ENCODE measurements around the gene ATG16L1. TPM values are rescaled to one million over a fixed set of nuclear protein-coding genes. Genes with fewer than 3 reads are reported as not detected.

The ATG16L1 gene
- total RNA-seq, 1 experiment from 2014 or later: 43.2 TPM

GRCh38 chr2:233211548-233211895, 40.0 kb upstream of the ATG16L1 start:
- Histone ChIP-seq H3K27me3 (replicated peaks; ENCODE audit: insufficient read depth, low read depth, low read length, poor library complexity) (no peaks in the 10 kb centered on the region), H3K9me3 (ENCODE audit: low read depth, low read length, poor library complexity, severe bottlenecking) (no peaks in the 10 kb centered on the region), H3K27ac (ENCODE audit: low read depth, low read length, poor library complexity, severe bottlenecking) (peak overlapping the region; percentile 54), H3K4me1 (ENCODE audit: insufficient read depth, low read length, poor library complexity, severe bottlenecking) (peaks cover 16% of the 10 kb centered on the region), H3K4me3 (ENCODE audit: low read depth, low read length, poor library complexity, severe bottlenecking) (no peak overlapping the region), H3K36me3 (ENCODE audit: insufficient read depth, low read length, poor library complexity, severe bottlenecking) (no peaks in the 10 kb centered on the region)
- TF ChIP-seq EZH2 (IDR thresholded peaks at IDR 0.05; ENCODE audit: borderline replicate concordance, low read depth, low read length, poor library complexity, severe bottlenecking) (no peak), CTCF (conservative IDR thresholded peaks at IDR 0.05; ENCODE audit: low read depth, low read length) (no peak)
- DNase-seq (ENCODE audit: low spot score): no peak
- ChIA-PET CTCF (no interaction called here), POLR2A (ENCODE audit: low non-redundant PET) (no interaction called here)
- intact Hi-C loops (cut with micrococcal nuclease; ENCODE audit: unreplicated experiment): no loop called here
- BruUV-seq (replicated peaks): no TSS peak

DNA sequence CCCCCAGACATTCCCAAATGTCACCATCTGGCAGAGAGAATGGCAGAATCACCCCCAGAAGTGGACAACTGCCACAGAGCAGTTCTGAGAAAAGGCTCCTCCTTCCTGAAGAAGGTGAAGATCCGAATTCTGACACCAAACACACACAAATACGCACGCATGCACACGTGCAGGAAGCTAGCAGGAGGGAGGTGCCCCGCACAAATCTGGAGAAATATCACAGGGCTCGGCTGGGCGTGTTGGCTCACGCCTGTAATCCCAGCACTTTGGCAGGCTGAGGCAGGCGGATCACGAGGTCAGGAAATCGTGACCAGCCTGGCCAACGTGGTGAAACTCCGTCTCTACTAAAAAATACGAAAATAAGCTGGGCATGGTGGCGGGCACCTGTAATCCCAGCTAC, 38.5 kb upstream of the ATG16L1 start:
- intact Hi-C loops (cut with micrococcal nuclease; ENCODE audit: unreplicated experiment): no loop called here

DNA sequence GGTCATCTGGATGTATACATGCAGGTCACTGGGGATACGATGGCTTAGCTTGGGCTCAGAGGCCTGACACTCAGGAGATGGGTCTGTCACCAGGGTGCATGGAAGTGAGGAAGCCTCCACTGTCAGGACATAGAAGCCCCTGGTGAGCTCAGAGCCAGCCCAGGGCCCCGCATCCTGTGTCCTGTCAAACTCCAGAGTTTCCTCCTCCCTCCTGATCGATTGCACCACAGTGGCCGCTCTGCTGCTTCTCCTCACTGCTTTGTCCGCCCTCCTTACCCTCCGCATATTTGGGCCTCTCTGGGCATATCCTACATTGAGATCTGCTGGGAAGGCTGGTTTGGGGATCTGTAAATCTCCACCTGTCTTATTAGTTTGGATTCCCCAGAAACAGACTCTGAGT, 37.5 kb upstream of the ATG16L1 start:
- Histone ChIP-seq H3K4me1 (ENCODE audit: insufficient read depth, low read length, poor library complexity, severe bottlenecking) (peaks cover 9% of the 10 kb centered on the region), H3K9me3 (ENCODE audit: low read depth, low read length, poor library complexity, severe bottlenecking) (no peaks in the 10 kb centered on the region), H3K36me3 (ENCODE audit: insufficient read depth, low read length, poor library complexity, severe bottlenecking) (no peaks in the 10 kb centered on the region), H3K27ac (ENCODE audit: low read depth, low read length, poor library complexity, severe bottlenecking) (no peak overlapping the region), H3K4me3 (ENCODE audit: low read depth, low read length, poor library complexity, severe bottlenecking) (no peak overlapping the region), H3K27me3 (replicated peaks; ENCODE audit: insufficient read depth, low read depth, low read length, poor library complexity) (no peaks in the 10 kb centered on the region)
- intact Hi-C loops (cut with micrococcal nuclease; ENCODE audit: unreplicated experiment): no loop called here
- no TSS peak for BruUV-seq (replicated peaks)
- DNase-seq (ENCODE audit: low spot score): no peak
- ChIA-PET CTCF (no interaction called here), POLR2A (ENCODE audit: low non-redundant PET) (no interaction called here)
- TF ChIP-seq EZH2 (IDR thresholded peaks at IDR 0.05; ENCODE audit: borderline replicate concordance, low read depth, low read length, poor library complexity, severe bottlenecking) (no peak), CTCF (conservative IDR thresholded peaks at IDR 0.05; ENCODE audit: low read depth, low read length) (no peak)

More for the DNA sequence above, 38.5 kb upstream of the ATG16L1 start:
- peaks cover 16% of the 10 kb centered on the region for H3K4me1 ChIP-seq (ENCODE audit: insufficient read depth, low read length, poor library complexity, severe bottlenecking)
- H3K27ac ChIP-seq (ENCODE audit: low read depth, low read length, poor library complexity, severe bottlenecking): no peak overlapping the region
- TF ChIP-seq EZH2 (IDR thresholded peaks at IDR 0.05; ENCODE audit: borderline replicate concordance, low read depth, low read length, poor library complexity, severe bottlenecking) (no peak), CTCF (conservative IDR thresholded peaks at IDR 0.05; ENCODE audit: low read depth, low read length) (no peak)
- H3K36me3 ChIP-seq (ENCODE audit: insufficient read depth, low read length, poor library complexity, severe bottlenecking): no peaks in the 10 kb centered on the region
- ChIA-PET POLR2A (ENCODE audit: low non-redundant PET) (no interaction called here), CTCF (no interaction called here)
- BruUV-seq (replicated peaks): no TSS peak
- no peak overlapping the region for H3K4me3 ChIP-seq (ENCODE audit: low read depth, low read length, poor library complexity, severe bottlenecking)
- DNase-seq (ENCODE audit: low spot score): no peak
- no peaks in the 10 kb centered on the region for H3K9me3 ChIP-seq (ENCODE audit: low read depth, low read length, poor library complexity, severe bottlenecking)
- no peaks in the 10 kb centered on the region for H3K27me3 ChIP-seq (replicated peaks; ENCODE audit: insufficient read depth, low read depth, low read length, poor library complexity)
